GM19239 (cell line): ENCODE measurements around the gene KBTBD4.
A peak's percentile ranks its signal among the peaks of the same experiment; 100 is the strongest.

Experiments
- DNase-seq: peaks from one replicate; pipeline ENCODE4 v3.0.0; 2011; ENCODE audit warnings: low spot score; ENCODE audit not compliant: insufficient read length
- FAIRE-seq: peaks from 2 replicates; lab custom pipeline; 2011; peaks lifted over from hg19 to GRCh38; lab: Jason Lieb, UNC

The KBTBD4 gene

GRCh38 chr11:47578524-47579494, at the start of gene KBTBD4, which contains the start of gene NDUFS3:
KBTBD4 (minus strand) TSS chr11:47578970; CDS start chr11:47578951, 19 bp downstream.
NDUFS3 (plus strand) TSS chr11:47579074; CDS start chr11:47579092, 18 bp downstream.
- DNase-seq (peak; percentile 87), FAIRE-seq (peak; percentile 63)

- no peak for DNase-seq
- no peak for FAIRE-seq
Measured at GRCh38 chr11:47628026-47628425, 49.3 kb upstream of the KBTBD4 start.

GRCh38 chr11:47626234-47626633, 47.5 kb upstream of the KBTBD4 start:
- DNase-seq: no peak
- no peak for FAIRE-seq

- DNase-seq (no peak), FAIRE-seq (no peak)
Measured at GRCh38 chr11:47620836-47621378, 42.1 kb upstream of the KBTBD4 start.

GRCh38 chr11:47617417-47617809, 38.6 kb upstream of the KBTBD4 start:
- FAIRE-seq (no peak), DNase-seq (no peak)

GRCh38 chr11:47616726-47617416, 38.1 kb upstream of the KBTBD4 start:
- peak; percentile 73 for FAIRE-seq
- no peak for DNase-seq

- DNase-seq (no peak), FAIRE-seq (no peak)
Measured at GRCh38 chr11:47615249-47615648, 36.5 kb upstream of the KBTBD4 start.

- FAIRE-seq (peak; percentile 35), DNase-seq (no peak)
Measured at GRCh38 chr11:47611348-47611794, 32.6 kb upstream of the KBTBD4 start.

GRCh38 chr11:47609675-47610074, 30.9 kb upstream of the KBTBD4 start:
- FAIRE-seq (no peak), DNase-seq (no peak)

GRCh38 chr11:47607380-47607779, 28.6 kb upstream of the KBTBD4 start:
- FAIRE-seq (no peak), DNase-seq (no peak)

GRCh38 chr11:47606731-47607130, 28.0 kb upstream of the KBTBD4 start:
- FAIRE-seq (no peak), DNase-seq (no peak)

GRCh38 chr11:47605921-47606320, 27.2 kb upstream of the KBTBD4 start:
- no peak for FAIRE-seq
- no peak for DNase-seq

- no peak for DNase-seq
- FAIRE-seq: no peak
Measured at GRCh38 chr11:47603295-47603694, 24.5 kb upstream of the KBTBD4 start.

GRCh38 chr11:47599902-47600301, 21.1 kb upstream of the KBTBD4 start:
- no peak for DNase-seq
- no peak for FAIRE-seq

GRCh38 chr11:47595967-47596366, 17.2 kb upstream of the KBTBD4 start:
- FAIRE-seq (no peak), DNase-seq (no peak)

GRCh38 chr11:47595029-47595428, 16.3 kb upstream of the KBTBD4 start:
- FAIRE-seq (no peak), DNase-seq (no peak)

GRCh38 chr11:47593934-47594855, 15.4 kb upstream of the KBTBD4 start, which contains the start of gene C1QTNF4:
C1QTNF4 (minus strand) TSS chr11:47594411; CDS start chr11:47590810, 3,601 bp downstream.
- FAIRE-seq (no peak), DNase-seq (no peak)

GRCh38 chr11:47593492-47593933, 14.7 kb upstream of the KBTBD4 start:
- FAIRE-seq (no peak), DNase-seq (no peak)

- DNase-seq (no peak), FAIRE-seq (no peak)
Measured at GRCh38 chr11:47592970-47593369, 14.2 kb upstream of the KBTBD4 start.

GRCh38 chr11:47592251-47592650, 13.5 kb upstream of the KBTBD4 start:
- DNase-seq: no peak
- FAIRE-seq: no peak
